A549 treated with Hydrocortisone at 1 μM for 4 hours (cell line): ENCODE results near the gene SNX13. TPM values are rescaled to one million over a fixed set of nuclear protein-coding genes. Genes with fewer than 3 reads are reported as not detected.

Experiments
- total RNA-seq: library from RNA; stranded (reverse); fragments of 200-300 nt; extraction: Qiagen RNA extraction; gene quantifications from 5 replicates; pipeline ENCODE4 v1.2.3, GENCODE V29; 2022

The SNX13 gene
- 12.2 to 22.3 TPM (median 16.5 TPM) in 5 replicates for total RNA-seq

GRCh38 chr7:17940302-17940883 lies at the start of gene SNX13:
SNX13 (minus strand) TSS chr7:17940494; CDS start chr7:17940295, 199 bp downstream.

Other genes with a start within 250 kb of the SNX13 start
- gene PRPS1L1, start 87.4 kb upstream of the SNX13 start, total RNA-seq, result not detected in 5 replicates